Right forelimb (tissue), 1 donor: Measurements from ENCODE around the gene SMCO4.

Experiments used
- DNase-seq: peaks from one replicate; pipeline ENCODE4 v3.0.0-alpha.2; 2018

Gene SMCO4

DNA sequence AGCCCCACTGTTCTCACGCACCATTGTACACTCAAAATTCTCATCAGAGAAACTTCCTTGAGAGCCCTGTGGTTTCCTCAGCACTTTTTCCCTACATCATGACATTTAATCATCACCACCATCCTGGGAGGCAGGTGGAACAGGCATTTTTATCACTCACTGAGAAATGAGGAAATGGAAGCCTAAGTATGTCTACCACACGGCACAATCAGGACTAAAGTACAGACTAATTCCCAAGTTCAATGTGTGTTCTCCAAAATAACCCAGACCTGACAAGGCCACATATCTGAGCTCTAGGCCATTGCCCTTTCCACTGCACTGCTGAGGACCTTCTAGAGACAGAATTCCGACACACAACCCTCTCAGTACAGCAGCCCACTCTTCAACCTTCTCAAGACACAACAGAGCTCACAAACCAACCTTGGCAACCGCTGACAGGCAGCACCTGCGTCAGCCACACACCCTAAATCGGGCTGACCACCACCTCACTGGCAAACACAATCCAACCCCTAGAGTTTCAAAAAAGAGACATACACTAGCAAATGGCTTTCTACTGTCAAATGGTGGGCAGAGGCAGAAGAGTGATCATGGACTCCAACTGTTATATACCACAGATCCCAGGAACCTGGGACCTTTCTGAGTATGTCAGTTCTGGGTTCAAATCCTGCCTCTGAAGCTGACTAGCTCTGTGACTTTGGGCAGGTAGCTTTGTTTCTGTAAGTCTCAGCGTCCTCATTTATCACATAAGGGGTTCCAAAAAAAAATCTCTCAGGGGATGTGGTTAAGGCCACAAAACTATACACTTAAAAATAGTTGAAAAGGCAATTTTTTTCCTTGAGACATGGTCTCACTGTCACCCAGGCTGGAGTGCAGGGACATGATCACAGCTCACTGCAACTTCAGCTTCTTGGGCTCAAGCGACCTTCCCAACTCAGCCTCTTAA lies 16.3 kb downstream of the SMCO4 start:
- no peak for DNase-seq

DNA sequence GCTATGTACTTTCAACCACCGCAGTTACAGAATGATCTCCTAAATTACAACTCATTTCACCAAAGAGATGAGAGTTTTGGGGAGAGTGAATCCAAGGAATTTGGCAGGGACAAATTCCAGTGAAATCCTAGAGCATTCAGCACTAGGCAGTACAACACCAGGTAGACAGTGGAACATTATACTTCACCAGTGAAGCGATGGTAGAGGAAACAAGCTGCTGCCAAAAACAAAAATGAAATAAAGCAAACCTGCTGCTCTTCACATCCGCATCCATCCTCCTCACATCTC lies 16.9 kb downstream of the SMCO4 start:
- no peak for DNase-seq

DNA sequence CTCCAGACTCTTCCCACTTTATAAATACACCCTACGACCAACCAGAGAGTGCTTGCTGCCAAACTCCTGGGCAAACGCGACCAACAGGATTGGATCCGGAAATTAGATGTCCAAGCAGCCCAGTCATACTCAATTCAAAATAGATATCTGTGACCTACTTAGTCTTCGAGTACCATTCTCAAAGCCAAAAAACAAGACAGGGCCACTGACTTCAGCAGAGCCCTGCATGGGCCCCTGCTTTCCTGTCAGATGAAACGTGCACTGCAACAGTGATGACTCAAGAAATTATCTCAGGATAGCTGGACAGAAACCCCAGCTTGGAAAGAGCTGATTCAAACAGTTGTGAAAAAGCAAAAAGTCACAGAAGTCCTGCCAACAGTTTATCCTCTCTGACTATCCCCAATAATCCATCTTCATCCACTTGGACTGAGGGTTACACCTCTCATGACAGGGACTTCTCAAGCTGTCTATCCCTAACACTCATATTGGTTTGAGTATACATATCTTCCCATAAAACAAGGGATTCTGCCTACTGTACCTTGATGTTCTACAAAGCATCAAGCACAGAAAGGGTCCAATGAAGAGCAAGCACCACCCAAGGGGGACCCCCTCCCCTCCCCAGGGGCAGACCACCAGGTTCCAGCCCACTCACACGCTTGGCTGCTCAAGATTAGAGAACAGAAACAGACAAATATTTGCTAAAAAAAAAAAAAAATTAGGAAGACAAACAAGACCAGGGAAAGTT lies 17.4 kb downstream of the SMCO4 start:
- no peak for DNase-seq

DNA sequence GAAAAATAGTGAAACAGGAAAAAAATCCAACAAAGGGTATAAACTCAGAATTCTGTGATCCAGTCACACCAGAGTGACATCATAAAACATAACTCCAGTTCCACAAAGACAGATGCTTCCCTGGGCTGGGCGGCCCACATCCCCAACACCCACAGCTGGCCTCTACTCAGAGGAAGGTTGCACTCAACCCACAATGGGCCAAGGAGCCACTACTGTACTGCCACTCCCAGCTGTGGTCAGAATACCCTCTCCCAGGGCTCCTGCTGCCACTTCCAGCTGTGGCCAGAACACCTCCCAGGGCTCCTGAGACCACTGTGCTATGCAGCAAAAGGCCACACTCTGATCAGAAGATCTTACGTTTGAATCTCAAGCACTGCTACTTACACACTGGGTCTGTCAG lies 18.3 kb downstream of the SMCO4 start:
- DNase-seq = no peak

DNA sequence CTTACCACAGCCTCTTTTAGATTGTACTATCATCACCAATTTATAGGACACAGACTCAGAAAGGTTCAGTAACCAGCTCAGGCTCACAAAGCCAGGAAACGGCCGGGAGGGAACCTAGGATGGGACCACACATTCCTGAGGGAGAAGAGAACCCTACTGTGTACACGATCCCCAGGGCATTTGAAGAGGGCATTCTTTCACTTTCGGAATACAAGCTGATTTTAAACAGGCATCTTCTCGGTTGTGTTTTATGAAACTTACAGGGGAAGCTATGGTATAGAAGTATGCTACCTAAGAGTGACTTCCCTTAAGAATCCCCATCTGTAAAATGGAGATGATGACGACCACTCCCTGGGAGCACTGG lies 19.0 kb downstream of the SMCO4 start:
- DNase-seq = no peak

DNA sequence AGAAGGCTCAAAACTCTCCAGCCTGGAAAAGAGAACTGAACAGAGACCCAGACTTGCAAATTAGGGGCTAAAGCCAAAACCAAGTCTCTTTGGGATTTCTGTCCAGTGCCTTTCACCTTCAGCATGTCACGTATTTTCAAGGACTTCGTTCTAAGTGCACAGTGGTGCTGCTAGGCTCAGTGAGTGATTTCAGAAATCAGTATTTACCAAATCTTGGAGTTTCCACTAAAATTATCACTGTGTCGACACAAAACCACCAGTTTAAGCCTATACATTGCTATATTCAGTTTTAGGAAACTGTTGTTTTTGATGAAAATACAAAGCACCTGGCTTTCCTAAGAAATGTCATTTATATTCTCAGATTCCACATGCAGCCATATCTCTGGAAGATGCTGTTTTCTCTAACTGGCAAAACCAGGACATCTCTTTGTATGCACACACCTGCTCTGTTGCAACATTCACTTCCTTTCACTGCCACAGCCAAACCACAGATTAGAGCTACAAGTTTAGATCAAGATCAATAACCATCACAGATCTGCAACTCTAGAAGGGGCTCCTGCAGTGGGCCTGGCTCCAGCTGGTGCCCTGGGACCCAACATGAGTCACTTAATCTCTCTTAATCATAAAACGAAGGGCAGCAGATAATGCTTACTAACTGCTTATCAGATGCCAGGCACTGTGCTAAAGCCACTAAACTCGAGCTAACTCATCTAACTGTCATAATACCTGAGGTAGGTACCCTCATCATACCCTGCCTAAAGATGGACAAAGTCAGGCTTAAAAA lies 22.3 kb downstream of the SMCO4 start:
- no peak for DNase-seq

DNA sequence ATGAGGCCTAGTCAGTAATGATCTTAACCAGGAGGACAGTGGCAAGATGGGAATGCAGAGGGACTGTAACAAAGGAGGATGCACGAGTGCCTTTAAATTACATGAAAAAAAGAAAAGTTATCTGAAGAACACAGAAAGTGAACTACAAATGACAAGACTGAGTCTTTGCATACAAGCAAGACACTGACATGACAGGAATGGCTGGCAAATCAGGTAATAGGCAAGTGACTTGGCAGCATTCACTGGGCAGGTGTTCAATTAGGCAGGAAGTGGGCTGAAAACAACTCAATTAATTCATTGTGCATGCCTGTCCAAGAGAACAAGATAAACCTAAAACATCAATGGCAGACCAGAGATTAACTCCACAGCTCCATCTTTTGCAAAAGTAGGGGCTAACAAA lies 24.0 kb downstream of the SMCO4 start:
- no peak for DNase-seq

DNA sequence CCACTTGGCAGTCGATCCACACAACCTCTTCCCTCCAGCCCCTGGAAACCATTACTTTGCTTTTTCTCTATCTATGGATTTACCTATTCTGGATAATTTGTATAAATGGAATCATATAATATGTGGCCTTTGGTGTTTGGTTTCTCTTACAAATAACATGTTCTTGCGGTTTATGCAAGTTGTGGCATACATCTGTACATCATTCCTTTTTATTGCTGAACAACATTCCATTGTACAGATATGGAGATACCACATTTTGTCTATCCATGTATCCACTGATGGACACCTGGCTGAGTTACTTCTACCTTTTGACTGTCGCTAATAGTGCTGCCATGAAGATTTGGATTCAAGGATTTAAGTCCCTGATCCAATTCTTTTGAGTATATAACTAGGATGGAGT lies 25.1 kb downstream of the SMCO4 start:
- no peak for DNase-seq

DNA sequence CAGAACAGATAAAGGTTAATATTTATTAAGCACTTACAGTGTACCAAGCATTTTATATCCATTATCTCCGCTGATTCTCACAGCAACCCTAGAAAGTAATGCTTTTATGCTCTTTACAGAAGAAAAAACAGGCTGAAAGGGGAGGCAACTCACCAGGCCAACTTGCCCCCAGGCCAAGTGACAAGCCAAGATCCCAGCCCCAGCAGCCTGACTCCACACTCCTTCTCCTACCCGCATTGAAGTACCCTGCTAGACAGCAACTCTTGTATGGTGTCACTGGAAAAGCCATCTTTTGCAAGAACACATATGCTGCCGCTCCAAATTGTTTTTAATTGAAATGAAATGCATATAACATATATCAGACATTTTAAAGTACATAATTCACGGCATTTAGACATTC lies 25.6 kb downstream of the SMCO4 start:
- DNase-seq = no peak

DNA sequence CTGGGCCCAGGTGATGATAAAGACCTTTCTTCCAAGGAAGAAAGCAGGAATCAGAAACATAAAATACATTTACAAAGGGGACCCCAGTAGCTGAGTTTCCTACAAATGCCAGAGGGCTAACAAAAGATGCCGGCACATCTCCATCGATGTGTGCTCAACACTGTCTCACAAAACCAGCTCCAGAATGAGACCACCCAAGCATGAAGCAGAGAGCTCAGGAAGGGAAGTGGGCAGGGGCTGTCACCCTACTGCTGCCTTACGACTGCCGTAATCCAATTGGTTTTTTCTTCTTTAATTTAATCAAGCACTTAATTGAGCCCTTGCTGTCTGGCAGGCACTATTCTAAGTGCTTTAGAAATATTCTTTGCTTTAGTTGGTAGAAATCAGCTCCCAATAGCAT lies 26.1 kb downstream of the SMCO4 start:
- no peak for DNase-seq

DNA sequence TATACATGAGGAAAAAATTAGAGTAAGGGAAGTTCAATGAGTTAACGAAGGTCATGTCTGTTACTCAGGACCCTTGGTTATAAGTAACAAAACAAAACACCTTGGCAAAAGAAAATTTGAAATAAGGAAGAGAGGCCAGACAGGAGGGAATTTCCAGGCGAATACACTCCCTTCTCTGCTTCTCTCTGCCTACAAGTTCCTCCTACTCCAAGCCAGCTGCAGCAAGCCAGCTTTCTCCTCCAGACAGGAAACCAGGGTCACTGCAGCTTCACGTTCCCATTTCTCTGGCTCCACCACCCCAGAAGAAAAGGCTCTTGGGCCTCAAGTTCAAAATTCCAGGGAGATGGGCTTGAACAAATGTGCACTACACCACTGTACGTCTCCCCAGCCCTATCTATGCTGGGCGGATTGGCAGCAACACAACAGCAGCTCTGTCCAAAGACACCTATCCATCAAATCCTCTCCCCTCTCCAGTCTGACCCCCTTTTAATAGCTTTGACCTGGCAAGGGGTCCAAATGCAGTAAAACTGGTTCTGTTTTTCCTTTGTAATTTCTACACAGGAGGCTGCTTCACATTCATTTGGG lies 27.7 kb downstream of the SMCO4 start:
- DNase-seq = no peak

DNA sequence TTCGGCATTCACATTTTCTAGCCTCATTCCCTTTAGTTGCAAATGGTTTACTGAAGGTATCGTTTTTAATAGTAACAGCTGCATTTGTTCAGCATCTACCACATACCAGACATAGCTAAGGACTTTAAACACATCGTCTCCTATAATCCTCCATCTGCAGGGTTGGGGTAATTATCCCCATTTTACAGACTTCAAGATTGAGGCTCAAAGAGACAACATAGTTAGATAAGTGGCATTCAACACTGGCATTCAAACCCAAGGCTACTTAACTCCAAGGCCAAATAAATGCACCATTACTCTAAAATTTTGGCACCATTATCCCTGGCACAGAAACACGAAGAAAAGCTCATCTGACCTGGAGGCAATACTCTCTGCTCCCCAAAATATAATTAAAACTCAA lies 28.5 kb downstream of the SMCO4 start:
- DNase-seq = no peak

DNA sequence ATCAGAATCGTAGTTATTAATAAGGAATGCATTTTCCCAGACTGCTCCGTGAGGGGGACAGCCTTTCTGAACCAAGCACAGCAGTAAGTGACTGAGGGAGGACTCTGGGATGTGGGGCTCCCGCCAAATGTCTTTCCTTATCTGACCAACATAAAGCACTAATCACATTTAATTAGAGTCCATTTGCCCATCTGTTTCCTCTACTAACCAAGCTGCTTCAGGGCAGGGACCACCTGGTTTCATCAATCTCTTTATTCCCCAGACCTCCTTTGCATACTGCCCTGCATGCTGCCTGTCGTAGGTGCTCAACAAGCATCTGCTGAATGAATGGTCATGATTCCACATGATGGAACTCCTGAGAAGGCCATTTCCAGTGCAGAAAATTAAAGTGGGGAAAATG lies 29.4 kb downstream of the SMCO4 start:
- DNase-seq = no peak

DNA sequence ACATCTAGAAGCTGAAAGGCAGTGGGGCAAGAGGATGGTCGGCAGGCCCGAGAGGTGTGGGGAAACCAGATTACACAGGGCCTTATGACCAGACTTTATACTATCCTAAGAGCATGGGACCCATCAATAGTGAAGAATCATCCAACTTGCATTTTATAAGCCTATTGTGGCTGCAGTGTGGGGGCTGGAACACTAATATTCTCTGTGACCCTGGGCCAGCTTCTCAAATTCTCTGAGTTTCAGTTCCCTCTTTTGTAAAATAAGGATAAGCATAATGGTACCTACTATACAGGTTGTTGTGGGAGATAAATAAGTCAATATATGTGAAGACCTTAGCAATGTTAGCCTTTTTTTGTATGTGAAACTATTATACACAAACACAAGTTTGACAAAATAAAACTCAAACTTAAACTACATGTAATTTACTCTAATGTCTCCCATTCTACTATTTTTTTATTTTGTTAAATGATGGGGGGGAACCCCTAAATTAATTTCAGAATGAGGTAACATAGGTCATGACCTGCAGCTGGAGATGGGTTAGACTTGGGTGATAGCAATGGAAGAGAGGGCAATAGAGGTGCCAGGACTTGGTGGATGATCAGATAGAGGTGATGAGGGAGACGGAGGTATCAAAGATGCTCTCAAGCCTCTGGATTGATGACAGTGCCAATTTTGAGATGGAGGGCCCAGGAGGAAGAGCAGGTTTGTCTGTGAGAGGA lies 30.1 kb downstream of the SMCO4 start:
- DNase-seq = no peak

DNA sequence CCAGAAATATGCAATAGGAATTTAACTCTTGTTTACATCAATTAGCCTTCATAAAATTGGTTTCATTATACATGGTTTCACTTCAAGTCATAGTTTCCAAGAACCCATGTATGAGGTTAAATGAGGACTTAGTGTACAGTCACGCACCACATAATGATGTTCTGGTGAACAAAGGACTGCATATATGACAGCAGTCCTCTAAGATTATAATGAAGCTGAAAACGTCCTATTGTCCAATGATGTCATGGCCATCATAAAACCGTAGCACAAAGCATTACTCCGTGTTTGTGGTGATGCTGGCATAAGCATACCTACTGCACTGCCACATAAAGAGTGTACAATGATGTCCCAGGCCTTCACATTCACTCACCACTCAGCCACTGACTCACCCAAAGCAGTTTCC lies 31.1 kb downstream of the SMCO4 start:
- DNase-seq = no peak

DNA sequence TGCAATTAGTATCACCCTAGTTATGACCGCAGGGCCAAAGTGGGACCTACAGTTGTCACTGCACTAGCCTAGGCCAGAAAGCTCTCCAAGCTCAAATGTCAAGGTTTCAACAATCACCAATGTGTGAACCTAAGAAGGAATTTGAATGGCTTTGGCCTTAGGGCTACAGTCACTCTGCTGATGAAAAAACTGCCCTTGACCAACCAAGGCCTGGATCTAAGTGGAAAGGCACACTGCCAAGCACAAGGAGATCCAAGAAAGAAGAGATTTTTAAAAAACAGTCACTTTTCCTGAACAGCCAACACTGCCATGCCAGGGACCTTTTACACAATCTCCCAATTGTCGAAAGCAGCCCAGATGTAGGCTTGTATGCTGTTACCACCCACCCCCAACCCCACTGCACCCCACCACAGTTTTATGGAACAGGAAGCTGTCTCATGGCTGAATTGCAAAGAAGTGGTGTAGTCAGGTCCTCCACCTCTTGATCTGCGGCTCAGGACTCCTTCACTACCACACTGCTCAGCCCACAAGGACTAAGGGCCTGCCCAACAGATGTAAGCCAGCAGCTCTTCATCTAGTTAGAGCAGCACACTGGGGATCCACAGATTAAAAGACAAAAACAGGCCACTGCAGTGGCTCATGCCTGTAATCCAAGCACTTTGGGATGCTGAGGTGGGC lies 32.9 kb downstream of the SMCO4 start:
- DNase-seq = no peak

DNA sequence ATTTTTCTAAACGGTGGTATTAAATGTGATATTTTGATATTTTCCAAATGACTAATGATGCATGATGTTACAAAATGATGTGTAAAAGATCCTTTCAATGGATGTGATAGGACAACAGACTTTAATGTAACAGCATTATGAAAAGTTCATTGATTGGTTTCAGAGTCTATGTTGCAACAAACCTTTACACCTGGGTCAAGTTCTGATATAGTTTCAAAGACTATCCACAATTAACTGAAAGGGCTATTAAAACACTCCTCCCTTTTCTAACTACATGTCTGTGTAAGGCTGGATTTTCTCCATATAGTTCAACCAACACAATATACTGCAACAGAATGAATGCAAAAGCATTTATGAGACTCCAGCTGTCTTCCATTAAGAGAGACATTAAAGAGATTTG lies 35.7 kb downstream of the SMCO4 start:
- DNase-seq = no peak

DNA sequence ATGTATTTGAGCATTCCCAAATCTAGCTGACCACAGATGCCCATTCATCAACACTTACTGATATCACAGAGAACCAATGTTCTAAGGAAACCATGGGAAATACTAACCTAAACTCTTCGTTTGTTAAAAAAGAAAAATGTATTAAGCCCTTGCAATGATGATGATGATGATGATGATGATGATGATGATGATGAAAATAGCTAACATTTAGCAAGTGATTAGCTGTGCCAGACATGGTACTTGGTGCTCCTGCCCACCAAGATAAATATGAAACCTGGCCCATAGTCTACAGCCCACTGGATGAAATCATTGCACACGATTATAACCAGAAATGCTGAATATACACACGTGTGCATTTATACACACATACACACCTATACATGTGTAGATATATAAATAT lies 37.5 kb downstream of the SMCO4 start:
- DNase-seq = no peak

DNA sequence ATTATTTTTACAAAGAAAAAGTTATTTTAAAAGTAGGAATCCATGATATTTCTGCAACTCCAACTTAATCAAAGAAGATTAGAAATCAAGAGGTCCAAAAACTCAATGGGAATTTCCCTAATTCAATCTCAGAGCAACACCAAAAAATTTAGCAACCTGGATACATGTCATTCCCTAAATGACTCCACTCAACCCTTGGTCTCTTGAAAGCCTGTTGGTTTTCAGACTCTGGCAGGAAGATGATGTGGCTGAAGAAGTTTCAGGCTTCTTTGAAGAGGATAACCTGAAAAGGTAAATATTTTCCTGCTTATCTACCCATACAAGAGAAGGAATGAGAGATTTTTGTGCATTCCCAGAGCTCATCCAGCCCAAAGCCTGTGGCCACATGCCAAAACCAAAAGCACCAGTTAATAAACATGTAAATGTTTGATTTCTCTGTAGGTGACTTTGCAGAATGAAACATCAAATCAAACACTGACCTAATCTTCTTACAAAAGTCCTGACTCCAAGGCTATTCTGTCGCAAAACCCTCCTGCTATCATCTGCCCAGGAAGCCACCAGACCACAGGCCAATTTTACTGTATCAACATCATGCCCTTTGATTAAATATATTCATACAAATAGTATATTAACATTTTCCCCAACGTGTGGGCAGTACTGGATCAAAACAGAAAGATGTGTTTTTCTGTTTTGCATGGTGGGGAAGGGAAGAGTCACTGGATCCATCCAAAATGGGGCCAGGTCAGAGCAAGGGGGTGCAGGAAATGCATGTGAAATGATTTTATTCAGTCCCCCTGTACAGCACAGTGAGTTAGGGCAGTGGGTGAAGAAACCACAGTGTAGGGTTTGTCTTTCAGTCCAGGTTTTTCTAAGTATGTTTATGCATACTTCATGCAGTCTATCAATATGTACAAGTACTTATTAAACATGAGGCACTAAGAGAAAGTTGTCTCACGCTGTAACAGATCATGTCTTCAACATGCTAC lies 38.8 kb downstream of the SMCO4 start:
- DNase-seq = no peak

DNA sequence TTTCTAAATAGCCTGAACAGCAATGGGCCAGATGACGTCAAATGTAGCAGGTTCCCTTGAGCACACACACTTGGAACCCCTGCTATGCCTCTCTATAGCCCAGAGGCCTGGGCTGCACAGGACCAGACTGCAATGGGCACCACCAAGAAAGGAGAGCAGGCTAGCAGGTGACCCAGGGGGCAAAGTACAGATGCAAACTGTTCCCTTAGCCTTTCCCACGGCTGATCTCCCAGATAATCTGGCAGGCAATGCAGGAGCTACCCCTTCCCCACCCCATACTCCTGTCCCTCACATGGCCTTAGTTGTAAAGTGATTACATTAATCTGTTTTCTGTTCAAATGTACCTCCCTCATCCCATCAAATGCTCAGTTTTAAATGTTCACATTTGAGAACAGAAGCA lies 41.3 kb downstream of the SMCO4 start:
- no peak for DNase-seq

DNA sequence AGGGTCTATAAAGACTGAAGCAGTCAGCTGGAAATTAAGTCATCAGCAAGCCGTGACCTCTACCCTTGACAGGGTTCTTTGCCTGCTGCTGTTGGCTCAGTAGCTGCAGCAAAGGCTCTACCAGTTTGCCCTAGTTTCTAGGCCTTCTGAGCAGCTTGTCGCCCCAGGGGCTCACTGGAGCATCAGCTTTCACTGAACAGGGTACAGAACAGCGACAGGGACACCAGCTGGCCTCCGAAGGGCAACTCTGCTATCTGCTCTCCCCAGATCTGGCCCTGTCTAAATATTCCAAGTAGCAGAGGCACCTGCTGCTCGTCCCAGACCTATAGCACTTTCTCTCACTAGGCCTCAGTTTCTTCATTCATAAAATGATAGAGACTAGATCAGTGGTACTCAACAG lies 42.4 kb downstream of the SMCO4 start:
- DNase-seq = no peak
